ENCODE data around the gene SMOC1. TPM values are rescaled to one million over a fixed set of nuclear protein-coding genes. Genes with fewer than 3 reads are reported as not detected.

The SMOC1 gene
- polyA plus RNA-seq, 3 donors, result not detected

GRCh38 chr14:70077720-70078119, 198.5 kb downstream of the SMOC1 start:
- H4K20me1 ChIP-seq (ENCODE audit: insufficient read depth, low read length), result no peaks in the 10 kb centered on the region
- no peaks in the 10 kb centered on the region for H3K36me3 Mint-ChIP-seq
- WGBS (ENCODE audit: insufficient coverage), result 77% methylated on average over 1 of the region's 2 CpGs
- H3K4me1 ChIP-seq (ENCODE audit: control insufficient read depth in 1 of 2, insufficient read depth in 2 of 2, low read length in 2 of 2), result no peaks in the 10 kb centered on the region
- no peaks in the 10 kb centered on the region for H3K79me2 ChIP-seq (ENCODE audit: insufficient read depth, low read length)
- peaks cover 3% of the 10 kb centered on the region for H3K4me1 Mint-ChIP-seq
- H3K27me3 ChIP-seq (ENCODE audit: control insufficient read depth in 2 of 2, insufficient read depth in 2 of 2, low read length in 2 of 2), result no peaks in the 10 kb centered on the region
- no peak overlapping the region for H3K9ac ChIP-seq (ENCODE audit: insufficient read depth, low read length, poor library complexity, severe bottlenecking)
- no peak for DNase-seq
- TF ChIP-seq CTCF (IDR thresholded peaks at IDR 0.05), result no peak
- H3K27ac Mint-ChIP-seq, result no peak overlapping the region
- H3K9me3 Mint-ChIP-seq, result peaks cover 0 to 2% (median 0%) of the 10 kb centered on the region in 7 donors
- H3K27ac ChIP-seq (ENCODE audit: low read depth in 1 of 2, low read length in 2 of 2), result no peak overlapping the region
- no peak overlapping the region for H2AFZ ChIP-seq (ENCODE audit: insufficient read depth, low read depth, low read length, poor library complexity, severe bottlenecking)
- intact Hi-C loops (cut with micrococcal nuclease), result no loop called here
- H3K36me3 ChIP-seq (replicated peaks in 1 of 2; ENCODE audit: control insufficient read depth in 1 of 2, insufficient read depth in 2 of 2, low read length in 2 of 2), result no peaks in the 10 kb centered on the region
- H3K27me3 Mint-ChIP-seq (ENCODE audit: low read depth in 3 of 3), result peaks cover 0 to 3% (median 0%) of the 10 kb centered on the region in 3 donors
- no peak overlapping the region for H3K4me3 Mint-ChIP-seq
- no peak overlapping the region for H3K4me3 ChIP-seq (replicated peaks in 1 of 3; ENCODE audit: low read depth in 2 of 3, low read length in 3 of 3)
- H3K9me3 ChIP-seq (replicated peaks in 1 of 2; ENCODE audit: control insufficient read depth in 1 of 2, insufficient read depth in 1 of 2, low read length in 2 of 2), result no peaks in the 10 kb centered on the region
- H3K4me2 ChIP-seq (replicated peaks; ENCODE audit: extremely low read depth, low read length, poor library complexity, severe bottlenecking), result no peak overlapping the region

- Mint-ChIP-seq H3K9me3 (peaks cover 0 to 2% (median 0%) of the 10 kb centered on the region in 7 donors), H3K4me1 (peaks cover 3% of the 10 kb centered on the region)
- intact Hi-C loops (cut with micrococcal nuclease), result no loop called here
Observed at GRCh38 chr14:70078329-70078728, 199.1 kb downstream of the SMOC1 start.

More at GRCh38 chr14:70078329-70078728, 199.1 kb downstream of the SMOC1 start:
- no peaks in the 10 kb centered on the region for H3K4me1 ChIP-seq (ENCODE audit: control insufficient read depth in 1 of 2, insufficient read depth in 2 of 2, low read length in 2 of 2)
- no peak overlapping the region for H3K27ac ChIP-seq (ENCODE audit: low read depth in 1 of 2, low read length in 2 of 2)
- no peak overlapping the region for H3K9ac ChIP-seq (ENCODE audit: insufficient read depth, low read length, poor library complexity, severe bottlenecking)
- Mint-ChIP-seq H3K27ac (no peak overlapping the region), H3K36me3 (no peaks in the 10 kb centered on the region), H3K4me3 (no peak overlapping the region), H3K27me3 (ENCODE audit: low read depth in 3 of 3) (peaks cover 0 to 5% (median 0%) of the 10 kb centered on the region in 3 donors)
- H3K4me3 ChIP-seq (replicated peaks in 1 of 3; ENCODE audit: low read depth in 2 of 3, low read length in 3 of 3), result no peak overlapping the region
- H3K27me3 ChIP-seq (ENCODE audit: control insufficient read depth in 2 of 2, insufficient read depth in 2 of 2, low read length in 2 of 2), result no peaks in the 10 kb centered on the region
- no peaks in the 10 kb centered on the region for H3K36me3 ChIP-seq (replicated peaks in 1 of 2; ENCODE audit: control insufficient read depth in 1 of 2, insufficient read depth in 2 of 2, low read length in 2 of 2)
- DNase-seq, result no peak
- no peaks in the 10 kb centered on the region for H3K9me3 ChIP-seq (replicated peaks in 1 of 2; ENCODE audit: control insufficient read depth in 1 of 2, insufficient read depth in 1 of 2, low read length in 2 of 2)
- no peak for TF ChIP-seq CTCF (IDR thresholded peaks at IDR 0.05)
- H3K79me2 ChIP-seq (ENCODE audit: insufficient read depth, low read length), result no peaks in the 10 kb centered on the region
- no peak overlapping the region for H2AFZ ChIP-seq (ENCODE audit: insufficient read depth, low read depth, low read length, poor library complexity, severe bottlenecking)
- no peak overlapping the region for H3K4me2 ChIP-seq (replicated peaks; ENCODE audit: extremely low read depth, low read length, poor library complexity, severe bottlenecking)
- H4K20me1 ChIP-seq (ENCODE audit: insufficient read depth, low read length), result no peaks in the 10 kb centered on the region
